Adrenal gland (tissue), 5 donors: Measurements from ENCODE around the gene TANC1.

ENCODE experiments used
- CTCF ChIP-seq, 6 experiments: fragments of 450-650 bp in 4 of 6; fragments of 200-600 bp in 2 of 6; sonication (generic) in 1 of 6; IDR thresholded peaks; 1 replicate in 5 of 6; 2 replicates in 1 of 6; pipeline versions ENCODE4 v1.5.1 to v1.8.0; 2016 to 2021; ENCODE audit warnings: antibody characterized with exemption in 6 of 6, mild to moderate bottlenecking in 2 of 6, moderate library complexity in 1 of 6
- POLR2A ChIP-seq, 2 donors: fragments of 450-650 bp; IDR thresholded peaks; one replicate each; pipeline ENCODE4 v1.6.1; 2017; ENCODE audit warnings: antibody characterized with exemption in 2 of 2, mild to moderate bottlenecking in 2 of 2, moderate library complexity in 1 of 2
- donor health status: DM: no; HTN: no; CAD: no.

GRCh38 chr2:159075727-159076126, 107.3 kb downstream of the TANC1 start:
- TF ChIP-seq POLR2A (IDR thresholded peaks at IDR 0.05): no peak
- no peak for TF ChIP-seq CTCF (IDR thresholded peaks at IDR 0.05)
